ENCODE data around the gene GTF2F2. TPM values are rescaled to one million over a fixed set of nuclear protein-coding genes. Genes with fewer than 3 reads are reported as not detected.

The GTF2F2 gene
- total RNA-seq, 1 experiment from 2014 or later, result 40.1 TPM

DNA sequence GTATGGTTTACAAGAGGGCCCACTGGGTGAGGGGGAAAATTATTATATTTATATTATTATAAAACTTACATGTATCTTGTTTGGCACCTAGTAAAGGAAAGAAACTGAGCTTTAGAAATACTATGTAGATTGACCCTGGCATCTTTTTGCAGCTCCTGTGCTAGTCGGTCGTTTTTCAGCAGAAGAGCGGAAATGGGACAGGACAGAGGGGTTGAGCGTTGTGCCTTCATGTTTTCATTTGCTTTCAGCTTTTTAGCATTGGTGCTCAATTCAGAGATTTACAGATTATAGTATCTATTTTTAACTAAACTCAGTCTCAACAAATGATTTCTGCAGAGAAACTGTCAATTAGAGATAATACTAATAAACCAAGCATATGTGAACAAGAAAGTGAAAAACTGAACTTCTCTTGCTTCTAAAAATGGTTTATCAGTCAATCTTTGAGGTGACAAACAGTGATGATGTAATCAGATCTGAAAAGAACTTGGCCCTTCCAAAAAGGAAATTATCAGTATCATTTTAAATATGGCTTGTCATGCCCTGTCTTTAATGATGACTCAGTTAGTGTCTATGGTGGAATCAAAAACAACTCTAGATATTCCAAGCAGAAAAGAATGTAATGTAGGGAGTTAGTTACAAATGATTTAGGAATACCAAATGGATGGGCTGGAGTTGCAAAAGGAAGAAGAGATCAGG is 137.5 kb downstream of the GTF2F2 start:
- intact Hi-C loops (cut with micrococcal nuclease), result no loop called here

GRCh38 chr13:45258334-45258675 is 138.0 kb downstream of the GTF2F2 start:
- POLR2A ChIA-PET, result no interaction called here
- TF ChIP-seq, protein P1, sequence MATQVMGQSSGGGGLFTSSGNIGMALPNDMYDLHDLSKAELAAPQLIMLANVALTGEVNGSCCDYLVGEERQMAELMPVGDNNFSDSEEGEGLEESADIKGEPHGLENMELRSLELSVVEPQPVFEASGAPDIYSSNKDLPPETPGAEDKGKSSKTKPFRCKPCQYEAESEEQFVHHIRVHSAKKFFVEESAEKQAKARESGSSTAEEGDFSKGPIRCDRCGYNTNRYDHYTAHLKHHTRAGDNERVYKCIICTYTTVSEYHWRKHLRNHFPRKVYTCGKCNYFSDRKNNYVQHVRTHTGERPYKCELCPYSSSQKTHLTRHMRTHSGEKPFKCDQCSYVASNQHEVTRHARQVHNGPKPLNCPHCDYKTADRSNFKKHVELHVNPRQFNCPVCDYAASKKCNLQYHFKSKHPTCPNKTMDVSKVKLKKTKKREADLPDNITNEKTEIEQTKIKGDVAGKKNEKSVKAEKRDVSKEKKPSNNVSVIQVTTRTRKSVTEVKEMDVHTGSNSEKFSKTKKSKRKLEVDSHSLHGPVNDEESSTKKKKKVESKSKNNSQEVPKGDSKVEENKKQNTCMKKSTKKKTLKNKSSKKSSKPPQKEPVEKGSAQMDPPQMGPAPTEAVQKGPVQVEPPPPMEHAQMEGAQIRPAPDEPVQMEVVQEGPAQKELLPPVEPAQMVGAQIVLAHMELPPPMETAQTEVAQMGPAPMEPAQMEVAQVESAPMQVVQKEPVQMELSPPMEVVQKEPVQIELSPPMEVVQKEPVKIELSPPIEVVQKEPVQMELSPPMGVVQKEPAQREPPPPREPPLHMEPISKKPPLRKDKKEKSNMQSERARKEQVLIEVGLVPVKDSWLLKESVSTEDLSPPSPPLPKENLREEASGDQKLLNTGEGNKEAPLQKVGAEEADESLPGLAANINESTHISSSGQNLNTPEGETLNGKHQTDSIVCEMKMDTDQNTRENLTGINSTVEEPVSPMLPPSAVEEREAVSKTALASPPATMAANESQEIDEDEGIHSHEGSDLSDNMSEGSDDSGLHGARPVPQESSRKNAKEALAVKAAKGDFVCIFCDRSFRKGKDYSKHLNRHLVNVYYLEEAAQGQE (IDR thresholded peaks at IDR 0.05; ENCODE audit: low read depth), result no peak
- 0 out of 2 replicates have a peak, but pooled peaks have one; percentile 8 for TF ChIP-seq CEBPB (IDR thresholded peaks at IDR 0.05; ENCODE audit: low read depth)
- Histone ChIP-seq H3K4me2 (ENCODE audit: low read length) (peak overlapping the region; percentile 14; the same call in 1 of the 2 replicates), H3K79me2 (ENCODE audit: insufficient read depth, low read length) (no peaks in the 10 kb centered on the region), H3K9me2 (ENCODE audit: insufficient read depth) (no peaks in the 10 kb centered on the region), H4K20me1 (ENCODE audit: insufficient read depth) (no peaks in the 10 kb centered on the region), H2AFZ (ENCODE audit: low read depth, low read length, poor library complexity, severe bottlenecking) (no peak overlapping the region), H3K27ac (ENCODE audit: low read depth, low read length) (peak overlapping the region; percentile 5; the same call in 1 of the 2 replicates), H3K27me3 (ENCODE audit: insufficient read depth, low read length) (no peaks in the 10 kb centered on the region), H3K4me3 (replicated peaks in 1 of 2; ENCODE audit: low read depth in 1 of 2, low read length in 2 of 2) (no peak overlapping the region), H3K9me3 (ENCODE audit: control insufficient read depth in 1 of 2, insufficient read depth in 1 of 2, low read depth in 1 of 2, low read length in 2 of 2) (no peaks in the 10 kb centered on the region), H3K9ac (ENCODE audit: low read length) (no peak overlapping the region), H3K36me3 (ENCODE audit: control insufficient read depth in 1 of 2, insufficient read depth in 2 of 2, low read length in 2 of 2) (no peaks in the 10 kb centered on the region), H3K4me1 (ENCODE audit: control insufficient read depth in 1 of 2, insufficient read depth in 2 of 2, low read length in 2 of 2) (peaks cover 25 to 29% of the 10 kb centered on the region in 2 experiments; a peak in 3 of 4 replicates)
- no TSS peak for BruUV-seq (replicated peaks)
- DNase-seq (ENCODE audit: low read depth, low spot score) (no peak), ATAC-seq (peak; percentile 36)
- intact Hi-C loops (cut with micrococcal nuclease), result no loop called here
- RAD21 ChIA-PET (ENCODE audit: low non-redundant PET in 1 of 2, low total read pairs in 2 of 2, uncharacterized antibody in 2 of 2, unreplicated experiment in 2 of 2), result no interaction called here
- CTCF ChIA-PET, result no interaction called here

More for the DNA sequence above, 137.5 kb downstream of the GTF2F2 start:
- BruUV-seq (replicated peaks), result no TSS peak
- DNase-seq (ENCODE audit: low read depth, low spot score) (no peak), ATAC-seq (peak; percentile 34)
- H3K27me3 ChIP-seq (ENCODE audit: insufficient read depth, low read length), result no peaks in the 10 kb centered on the region
- H3K4me1 ChIP-seq (ENCODE audit: control insufficient read depth in 1 of 2, insufficient read depth in 2 of 2, low read length in 2 of 2), result peaks cover 27 to 30% of the 10 kb centered on the region in 2 experiments; a peak in 3 of 4 replicates
- ChIA-PET RAD21 (ENCODE audit: low non-redundant PET in 1 of 2, low total read pairs in 2 of 2, uncharacterized antibody in 2 of 2, unreplicated experiment in 2 of 2) (no interaction called here), POLR2A (no interaction called here), CTCF (no interaction called here)
- H3K4me3 ChIP-seq (replicated peaks in 1 of 2; ENCODE audit: low read depth in 1 of 2, low read length in 2 of 2), result no peak overlapping the region
- no peaks in the 10 kb centered on the region for H3K79me2 ChIP-seq (ENCODE audit: insufficient read depth, low read length)
- H3K9ac ChIP-seq (ENCODE audit: low read length), result no peak overlapping the region
- TF ChIP-seq, protein P2, sequence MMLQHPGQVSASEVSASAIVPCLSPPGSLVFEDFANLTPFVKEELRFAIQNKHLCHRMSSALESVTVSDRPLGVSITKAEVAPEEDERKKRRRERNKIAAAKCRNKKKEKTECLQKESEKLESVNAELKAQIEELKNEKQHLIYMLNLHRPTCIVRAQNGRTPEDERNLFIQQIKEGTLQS (IDR thresholded peaks at IDR 0.05), result 0 out of 2 replicates have a peak, but pooled peaks have one; percentile 31
- TF ChIP-seq ELF1 (IDR thresholded peaks at IDR 0.05; ENCODE audit: borderline replicate concordance, low read depth) (no peak), FOSL1 (IDR thresholded peaks at IDR 0.05; ENCODE audit: low read depth) (0 out of 2 replicates have a peak, but pooled peaks have one; percentile 6)
- H3K36me3 ChIP-seq (ENCODE audit: control insufficient read depth in 1 of 2, insufficient read depth in 2 of 2, low read length in 2 of 2), result no peaks in the 10 kb centered on the region
- H4K20me1 ChIP-seq (ENCODE audit: insufficient read depth), result no peaks in the 10 kb centered on the region
- H3K9me2 ChIP-seq (ENCODE audit: insufficient read depth), result no peaks in the 10 kb centered on the region
- no peak overlapping the region for H2AFZ ChIP-seq (ENCODE audit: low read depth, low read length, poor library complexity, severe bottlenecking)
- peak overlapping the region; percentile 5; the same call in 1 of the 2 replicates for H3K27ac ChIP-seq (ENCODE audit: low read depth, low read length)
- H3K9me3 ChIP-seq (ENCODE audit: control insufficient read depth in 1 of 2, insufficient read depth in 1 of 2, low read depth in 1 of 2, low read length in 2 of 2), result no peaks in the 10 kb centered on the region
- H3K4me2 ChIP-seq (ENCODE audit: low read length), result peak overlapping the region; percentile 14; the same call in 1 of the 2 replicates

All from HCT116 (cell line).